Activated naive CD8-positive, alpha-beta T cell treated with anti-CD3 and anti-CD28 coated beads for 36 hours (primary cell): Measurements from ENCODE around the gene AMN. TPM values are rescaled to one million over a fixed set of nuclear protein-coding genes. Genes with fewer than 3 reads are reported as not detected.

Experiments
- DNase-seq: peaks from one replicate; pipeline ENCODE4 v3.0.0; 2021
- H3K27ac Mint-ChIP-seq: one replicate; pipeline ENCODE4 v1.8.0; 2022; ENCODE audit warnings: mild to moderate bottlenecking, moderate library complexity, mixed read lengths
- H3K27me3 Mint-ChIP-seq: one replicate; pipeline ENCODE4 v1.8.0; 2022; ENCODE audit warnings: mild to moderate bottlenecking, mixed read lengths
- H3K36me3 Mint-ChIP-seq: one replicate; pipeline ENCODE4 v1.8.0; 2021; ENCODE audit warnings: mild to moderate bottlenecking, mixed read lengths
- H3K4me1 Mint-ChIP-seq: one replicate; pipeline ENCODE4 v1.8.0; 2021; ENCODE audit warnings: mixed read lengths
- H3K4me3 Mint-ChIP-seq: one replicate; pipeline ENCODE4 v1.8.0; 2022; ENCODE audit warnings: mild to moderate bottlenecking, moderate library complexity, mixed read lengths
- H3K9me3 Mint-ChIP-seq: one replicate; pipeline ENCODE4 v1.8.0; 2022; ENCODE audit warnings: mixed read lengths
- total RNA-seq, 2 experiments: library from RNA; stranded (reverse); gene quantifications; one replicate each; pipeline ENCODE4 v1.2.3, GENCODE V29; 2021

AMN gene
- total RNA-seq, 2 experiments from 2014 or later = 0.72 to 2.0 TPM

DNA sequence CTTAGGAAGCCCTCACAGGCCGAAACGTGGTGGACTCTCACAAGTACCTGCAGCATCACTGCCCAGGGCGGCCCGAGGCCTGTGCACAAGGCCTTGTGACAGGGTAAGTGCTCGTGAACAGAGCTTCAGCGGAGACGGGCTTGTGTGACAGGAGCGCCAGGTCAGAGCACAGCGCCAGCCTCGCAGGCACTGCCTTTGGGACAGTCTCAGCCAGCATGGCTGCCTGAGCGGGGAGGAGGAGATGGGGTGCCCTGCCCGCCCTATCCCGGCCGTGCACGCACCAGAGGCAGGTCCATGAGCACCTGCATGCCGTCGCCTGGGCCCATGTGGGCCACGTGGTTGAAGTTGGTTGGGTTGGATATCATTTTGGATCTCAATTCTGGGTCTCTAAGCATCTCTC is 16.9 kb downstream of the AMN start:
- Mint-ChIP-seq H3K27ac (no peak overlapping the region), H3K4me1 (no peaks in the 10 kb centered on the region), H3K4me3 (no peak overlapping the region), H3K27me3 (no peaks in the 10 kb centered on the region), H3K36me3 (no peaks in the 10 kb centered on the region), H3K9me3 (no peaks in the 10 kb centered on the region)
- no peak for DNase-seq

DNA sequence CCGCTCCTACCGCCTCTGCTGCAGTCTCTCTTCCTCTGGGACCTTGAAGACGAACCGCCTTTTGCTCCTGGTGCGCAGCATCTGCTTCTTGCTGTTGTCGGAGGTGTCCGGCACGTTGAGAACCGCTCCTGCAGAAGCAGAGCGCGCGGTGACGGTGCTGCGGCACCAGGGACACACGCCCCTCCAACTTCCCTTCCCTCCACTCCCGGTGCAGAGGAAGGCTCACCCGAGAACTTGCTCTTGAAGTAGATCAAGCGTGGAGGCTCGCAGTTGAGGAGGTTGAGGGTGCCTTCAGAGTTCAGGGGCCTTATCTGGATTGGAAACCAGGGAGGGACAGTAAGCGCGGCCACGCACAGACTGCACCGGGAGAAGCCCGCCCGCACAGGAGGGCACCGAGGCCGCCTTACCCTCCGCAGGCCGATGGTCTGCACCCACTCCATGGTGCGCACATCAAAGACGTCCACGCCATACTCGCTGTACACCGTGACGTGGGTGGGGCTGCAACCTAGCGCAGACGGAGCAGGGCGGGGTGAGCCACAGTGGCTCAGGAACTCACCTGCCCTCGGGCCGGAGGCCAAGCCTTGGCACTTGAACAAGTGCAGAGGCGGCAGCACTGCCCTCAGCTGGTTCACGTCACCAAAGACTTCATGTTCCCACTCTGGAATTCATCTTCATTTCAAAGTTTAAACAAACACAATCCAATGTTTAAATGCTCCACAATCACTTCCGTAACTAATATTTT is 17.5 kb downstream of the AMN start:
- Mint-ChIP-seq H3K27ac (no peak overlapping the region), H3K27me3 (no peaks in the 10 kb centered on the region), H3K9me3 (no peaks in the 10 kb centered on the region), H3K36me3 (no peaks in the 10 kb centered on the region), H3K4me1 (no peaks in the 10 kb centered on the region), H3K4me3 (no peak overlapping the region)
- no peak for DNase-seq

DNA sequence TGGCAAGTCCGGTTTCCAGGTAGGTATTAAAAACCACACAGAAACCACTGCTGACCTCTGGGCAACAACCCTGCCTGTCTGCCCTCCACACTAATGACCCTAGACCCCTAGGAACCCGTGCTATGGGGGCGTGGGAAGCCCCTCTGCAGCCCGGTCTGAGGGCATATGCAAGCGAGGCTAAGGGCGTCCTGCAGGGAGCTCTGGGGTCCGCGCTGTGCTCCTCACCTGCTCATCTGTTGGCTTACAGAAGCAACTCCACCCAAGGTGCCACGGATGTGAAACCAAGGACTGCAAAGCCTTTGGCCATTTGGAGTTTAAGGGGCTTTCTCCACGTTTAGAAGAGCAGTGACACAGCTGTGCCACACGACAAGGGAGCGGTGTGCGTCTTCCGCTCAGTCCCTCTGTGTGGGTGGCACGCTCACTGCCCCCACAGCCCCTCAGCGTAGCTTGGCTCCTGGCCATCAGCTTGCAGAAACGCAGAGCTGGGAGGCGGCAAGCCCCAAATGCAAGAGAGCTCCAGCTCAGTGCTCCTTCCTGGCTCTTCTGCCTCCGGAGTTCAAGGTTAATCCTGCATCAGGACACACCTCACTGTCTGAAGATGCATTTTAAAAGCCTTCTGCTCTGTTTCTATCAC is 18.4 kb downstream of the AMN start:
- H3K4me3 Mint-ChIP-seq = no peak overlapping the region
- DNase-seq = no peak
- H3K9me3 Mint-ChIP-seq = no peaks in the 10 kb centered on the region
- no peaks in the 10 kb centered on the region for H3K36me3 Mint-ChIP-seq
- H3K27me3 Mint-ChIP-seq = no peaks in the 10 kb centered on the region
- H3K27ac Mint-ChIP-seq = no peak overlapping the region
- H3K4me1 Mint-ChIP-seq = no peaks in the 10 kb centered on the region

DNA sequence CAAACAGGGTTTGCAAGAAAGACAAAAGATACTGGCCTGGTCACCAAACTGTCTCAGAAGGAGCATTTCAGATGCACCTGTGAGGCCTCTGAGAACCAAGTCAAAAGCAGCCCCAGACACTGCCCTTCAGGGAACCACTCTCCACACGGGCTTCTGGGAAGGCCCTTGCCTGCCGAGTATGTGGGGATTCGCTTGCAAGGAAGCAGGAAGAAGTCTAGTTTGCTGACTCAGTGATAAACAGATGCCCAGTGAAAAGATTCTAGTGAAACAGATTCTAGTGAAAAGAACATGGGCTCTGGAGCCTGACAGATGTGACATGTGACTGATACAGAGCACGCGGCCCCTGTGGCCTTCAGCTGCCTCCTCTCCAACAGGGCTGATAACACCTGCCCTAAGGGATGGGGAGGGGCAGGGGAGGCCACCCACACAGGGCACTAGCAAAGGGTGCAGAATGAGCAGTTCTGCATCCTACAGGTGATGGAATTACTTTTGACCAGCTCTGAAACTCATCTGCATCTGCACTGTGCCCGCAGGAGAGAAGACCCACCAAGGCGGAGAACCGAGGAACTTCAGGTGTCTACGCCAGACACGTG is 19.1 kb downstream of the AMN start:
- H3K4me3 Mint-ChIP-seq = no peak overlapping the region
- H3K27me3 Mint-ChIP-seq = no peaks in the 10 kb centered on the region
- peaks cover under 1% of the 10 kb centered on the region for H3K4me1 Mint-ChIP-seq
- no peaks in the 10 kb centered on the region for H3K36me3 Mint-ChIP-seq
- H3K9me3 Mint-ChIP-seq = no peaks in the 10 kb centered on the region
- no peak for DNase-seq
- H3K27ac Mint-ChIP-seq = no peak overlapping the region

DNA sequence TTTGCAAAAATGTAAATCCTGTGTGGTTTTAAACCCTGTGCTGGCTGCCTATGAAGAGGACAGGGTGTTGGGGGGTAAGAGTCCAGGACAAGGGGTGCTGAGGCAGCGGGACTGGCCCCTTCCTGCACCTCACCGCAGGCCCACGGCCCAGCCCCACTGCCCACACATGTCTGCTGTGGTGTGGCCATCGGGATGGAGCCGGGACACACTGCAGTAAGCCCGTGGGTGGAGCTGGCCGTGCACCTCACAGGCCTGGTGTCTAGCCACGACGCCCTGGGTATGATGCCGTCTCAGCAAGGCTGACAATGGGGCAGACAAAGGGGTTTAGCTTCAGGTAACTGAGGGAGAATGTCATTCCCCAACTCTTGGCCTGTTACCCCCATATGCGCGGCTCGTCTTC is 19.6 kb downstream of the AMN start:
- no peaks in the 10 kb centered on the region for H3K9me3 Mint-ChIP-seq

GRCh38 chr14:102943454-102943853 is 21.0 kb downstream of the AMN start:
- no peak overlapping the region for H3K27ac Mint-ChIP-seq
- H3K9me3 Mint-ChIP-seq = no peaks in the 10 kb centered on the region
- peaks cover 3% of the 10 kb centered on the region for H3K4me1 Mint-ChIP-seq
- no peak overlapping the region for H3K4me3 Mint-ChIP-seq
- no peak for DNase-seq
- no peaks in the 10 kb centered on the region for H3K27me3 Mint-ChIP-seq
- no peaks in the 10 kb centered on the region for H3K36me3 Mint-ChIP-seq

More for the DNA sequence above, 19.6 kb downstream of the AMN start:
- H3K27ac Mint-ChIP-seq = no peak overlapping the region
- no peak for DNase-seq
- H3K4me1 Mint-ChIP-seq = peaks cover 1% of the 10 kb centered on the region
- H3K36me3 Mint-ChIP-seq = no peaks in the 10 kb centered on the region
- H3K4me3 Mint-ChIP-seq = no peak overlapping the region
- no peaks in the 10 kb centered on the region for H3K27me3 Mint-ChIP-seq

DNA sequence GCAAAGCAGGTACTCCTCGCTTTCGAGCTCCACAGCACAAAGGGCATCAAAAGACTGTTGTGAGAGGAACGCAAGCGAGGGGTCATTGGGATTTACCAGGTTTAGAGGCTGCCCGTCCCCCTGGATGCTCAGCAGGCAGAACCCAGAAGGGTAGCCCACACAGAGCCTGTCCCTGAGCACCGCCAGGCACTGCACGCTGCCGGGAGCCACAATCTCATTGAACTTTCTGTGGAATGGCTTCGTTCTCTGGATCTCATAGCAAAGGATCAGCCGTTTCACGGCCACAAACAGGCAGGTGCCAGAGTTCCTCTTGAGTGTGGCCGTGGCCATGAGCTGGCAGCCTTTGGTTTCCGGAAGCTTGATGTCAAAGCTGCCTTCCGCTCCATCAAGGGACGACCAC is 21.5 kb downstream of the AMN start:
- H3K4me3 Mint-ChIP-seq = no peak overlapping the region
- H3K9me3 Mint-ChIP-seq = no peaks in the 10 kb centered on the region
- no peaks in the 10 kb centered on the region for H3K27me3 Mint-ChIP-seq
- H3K27ac Mint-ChIP-seq = no peak overlapping the region
- no peaks in the 10 kb centered on the region for H3K36me3 Mint-ChIP-seq
- DNase-seq = no peak
- H3K4me1 Mint-ChIP-seq = peaks cover 7% of the 10 kb centered on the region

DNA sequence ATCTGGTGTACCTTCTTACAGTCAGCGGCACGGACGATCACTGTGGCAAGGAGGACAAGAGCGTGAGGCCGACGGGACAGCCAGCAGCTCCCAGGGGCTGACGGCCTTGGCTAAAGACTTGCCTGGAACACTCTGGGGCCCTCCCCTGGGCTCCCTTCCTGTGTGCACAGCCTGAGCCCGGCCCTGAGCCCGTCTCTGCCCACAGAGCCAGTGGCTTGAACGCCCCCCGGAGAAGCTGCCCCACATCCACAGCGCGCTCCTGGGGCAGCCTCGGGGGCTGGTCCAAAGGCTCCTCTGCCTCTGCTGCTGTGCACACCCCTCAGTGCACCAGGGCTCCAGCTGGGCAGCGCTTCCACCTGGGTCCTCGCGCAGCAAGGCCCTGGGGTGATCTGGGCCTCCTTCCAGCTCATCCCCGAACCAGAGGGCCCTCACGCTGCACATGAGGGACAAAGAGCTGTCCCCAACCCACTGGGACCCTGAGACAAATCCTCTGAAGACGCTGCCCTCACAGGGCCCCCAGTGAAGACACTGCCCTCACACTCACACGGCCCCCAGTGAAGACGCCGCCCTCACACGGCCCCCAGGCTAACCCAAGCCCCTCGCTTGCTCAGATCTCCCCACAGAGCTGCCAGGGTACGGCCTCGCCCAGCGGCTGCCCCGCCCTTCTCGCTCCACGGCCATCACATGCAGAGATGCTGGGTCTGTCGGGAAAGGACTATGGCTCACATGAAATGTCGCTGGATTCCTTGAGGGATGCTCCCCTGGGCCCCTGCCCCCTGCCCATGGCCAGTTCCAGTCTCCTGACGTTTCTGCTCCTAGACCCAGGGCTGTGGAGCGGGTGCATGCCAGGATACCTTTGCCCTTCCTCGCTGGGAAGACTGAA is 22.2 kb downstream of the AMN start:
- Mint-ChIP-seq H3K27ac (no peak overlapping the region), H3K4me3 (no peak overlapping the region), H3K9me3 (no peaks in the 10 kb centered on the region), H3K4me1 (peaks cover 13% of the 10 kb centered on the region), H3K36me3 (no peaks in the 10 kb centered on the region), H3K27me3 (no peaks in the 10 kb centered on the region)
- DNase-seq = no peak

DNA sequence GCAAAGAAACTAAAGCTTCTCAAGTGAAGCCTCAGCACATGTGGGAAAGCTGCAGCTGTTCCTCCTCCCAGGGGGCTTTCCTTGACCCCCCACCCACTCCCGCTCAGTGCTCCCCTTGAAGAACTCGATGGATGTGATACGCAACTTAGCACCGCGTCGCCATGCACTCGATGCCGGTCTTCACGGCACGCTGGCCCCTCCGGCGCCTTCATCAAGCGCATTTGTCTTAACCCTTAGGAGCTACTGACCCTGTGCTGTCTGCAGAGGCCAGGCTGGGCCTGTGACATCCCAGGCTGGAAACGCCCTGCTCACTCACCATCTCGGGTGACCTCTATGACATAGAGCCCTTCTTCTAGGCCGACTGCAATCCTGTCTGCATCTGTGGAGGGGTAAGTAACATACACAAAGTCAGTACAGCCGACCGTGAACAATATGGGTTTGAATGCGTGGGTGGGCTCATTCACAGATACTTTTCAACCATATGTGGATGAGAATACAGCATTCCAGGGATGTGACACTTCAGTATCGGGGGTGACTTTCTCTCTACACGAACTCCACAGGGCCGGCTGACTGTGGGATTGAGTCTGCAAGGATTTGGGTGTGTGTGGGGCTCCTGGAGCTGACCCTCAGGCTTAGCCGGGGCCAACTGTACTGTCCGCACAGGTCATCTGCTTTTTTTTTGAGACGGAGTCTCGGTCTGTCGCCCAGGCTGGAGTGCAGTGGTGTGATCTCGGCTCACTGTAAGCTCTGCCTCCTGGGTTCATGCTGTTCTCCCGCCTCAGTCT is 23.1 kb downstream of the AMN start:
- no peak for DNase-seq
- no peaks in the 10 kb centered on the region for H3K27me3 Mint-ChIP-seq
- no peak overlapping the region for H3K4me3 Mint-ChIP-seq
- H3K36me3 Mint-ChIP-seq = no peaks in the 10 kb centered on the region
- H3K27ac Mint-ChIP-seq = no peak overlapping the region
- peaks cover 13% of the 10 kb centered on the region for H3K4me1 Mint-ChIP-seq
- H3K9me3 Mint-ChIP-seq = no peaks in the 10 kb centered on the region

- no peak overlapping the region for H3K27ac Mint-ChIP-seq
- H3K4me3 Mint-ChIP-seq = no peak overlapping the region
- no peaks in the 10 kb centered on the region for H3K9me3 Mint-ChIP-seq
Measured at GRCh38 chr14:102947321-102948103, 25.0 kb downstream of the AMN start.

GRCh38 chr14:102948698-102949061 is 26.2 kb downstream of the AMN start:
- Mint-ChIP-seq H3K36me3 (no peaks in the 10 kb centered on the region), H3K27me3 (no peaks in the 10 kb centered on the region), H3K27ac (peak overlapping the region; percentile 55), H3K9me3 (no peaks in the 10 kb centered on the region), H3K4me3 (no peak overlapping the region), H3K4me1 (peaks cover 13% of the 10 kb centered on the region)
- DNase-seq = peak; percentile 10

More at GRCh38 chr14:102947321-102948103, 25.0 kb downstream of the AMN start:
- H3K4me1 Mint-ChIP-seq = peaks cover 13% of the 10 kb centered on the region
- no peaks in the 10 kb centered on the region for H3K27me3 Mint-ChIP-seq
- H3K36me3 Mint-ChIP-seq = no peaks in the 10 kb centered on the region
- DNase-seq = no peak

GRCh38 chr14:102949062-102949800 is 26.8 kb downstream of the AMN start:
- H3K4me1 Mint-ChIP-seq = peaks cover 13% of the 10 kb centered on the region
- peak overlapping the region; percentile 55 for H3K27ac Mint-ChIP-seq
- no peaks in the 10 kb centered on the region for H3K9me3 Mint-ChIP-seq
- peak; percentile 30 for DNase-seq
- no peaks in the 10 kb centered on the region for H3K36me3 Mint-ChIP-seq
- H3K4me3 Mint-ChIP-seq = no peak overlapping the region
- H3K27me3 Mint-ChIP-seq = no peaks in the 10 kb centered on the region

GRCh38 chr14:102949801-102950451 is 27.5 kb downstream of the AMN start:
- H3K27ac Mint-ChIP-seq = no peak overlapping the region
- no peaks in the 10 kb centered on the region for H3K27me3 Mint-ChIP-seq
- no peak for DNase-seq
- no peak overlapping the region for H3K4me3 Mint-ChIP-seq
- H3K36me3 Mint-ChIP-seq = no peaks in the 10 kb centered on the region
- H3K4me1 Mint-ChIP-seq = peaks cover 13% of the 10 kb centered on the region
- no peaks in the 10 kb centered on the region for H3K9me3 Mint-ChIP-seq
